Measurements from ENCODE around the gene TKT. TPM values are rescaled to one million over a fixed set of nuclear protein-coding genes. Genes with fewer than 3 reads are reported as not detected.

The TKT gene
- total RNA-seq, 4 donors from 2014 or later, result 18.5 to 41.3 (median 23.8) TPM

DNA sequence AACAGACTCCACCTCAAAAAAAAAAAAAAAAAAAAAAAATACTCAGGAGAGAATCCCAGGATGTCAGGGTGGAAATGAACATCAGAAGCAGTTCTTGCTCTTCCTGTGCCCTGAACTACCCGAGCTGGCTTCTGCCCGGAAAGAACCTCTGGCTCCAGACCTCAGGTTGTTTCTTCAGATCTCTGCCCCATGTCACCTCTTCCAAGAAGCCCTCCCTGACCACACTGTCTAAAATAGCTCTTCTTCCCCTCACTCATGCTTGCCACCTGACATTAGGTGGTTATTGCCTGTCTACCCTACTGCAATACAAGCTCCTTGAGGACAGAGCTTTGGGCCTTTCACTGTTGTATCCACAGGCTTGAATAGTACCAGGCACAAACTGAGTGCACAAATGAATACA lies 8.2 kb downstream of the TKT start:
- no peak for ATAC-seq
- no peak overlapping the region for H3K4me3 ChIP-seq
- H3K36me3 ChIP-seq, result no peaks in the 10 kb centered on the region
- peaks cover 28 to 45% of the 10 kb centered on the region in 2 donors for H3K4me1 ChIP-seq
- DNase-seq, result no peak
- no peak for TF ChIP-seq POLR2A (IDR thresholded peaks at IDR 0.05)
- no peaks in the 10 kb centered on the region for H3K27me3 ChIP-seq
- intact Hi-C loops (cut with DNase I; ENCODE audit: low total_unique reads) (no loop called here), in situ Hi-C loops (cut with MboI; ENCODE audit: low sequenced_read_pairs in 4 of 4) (no loop called here)
- H3K9me3 ChIP-seq, result no peaks in the 10 kb centered on the region
- no peak overlapping the region for H3K27ac ChIP-seq

DNA sequence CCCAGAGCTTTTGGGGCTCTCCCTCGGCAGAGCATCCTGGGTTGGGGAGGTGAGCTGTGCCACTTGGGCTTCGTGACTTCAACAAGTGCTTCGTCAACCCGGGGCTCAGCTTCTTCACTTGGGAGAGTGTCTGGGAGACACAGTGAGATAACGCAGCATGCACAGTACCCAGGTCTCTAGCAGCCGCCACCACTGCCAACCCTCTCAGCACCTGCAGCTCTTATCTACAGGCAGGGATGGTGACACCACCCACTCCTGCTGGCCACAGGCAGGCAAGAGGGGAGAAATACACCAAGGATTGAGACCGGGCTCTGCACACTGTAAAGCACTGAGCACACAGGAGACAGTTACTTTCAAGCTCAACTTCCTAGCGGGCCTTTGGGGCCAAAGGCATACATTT lies 11.6 kb downstream of the TKT start:
- H3K9me3 ChIP-seq, result no peaks in the 10 kb centered on the region
- ATAC-seq (no peak), DNase-seq (no peak)
- intact Hi-C loops (cut with DNase I; ENCODE audit: low total_unique reads), result no loop called here
- H3K36me3 ChIP-seq, result peaks cover 0 to 16% of the 10 kb centered on the region in 2 donors
- H3K27ac ChIP-seq, result no peak overlapping the region
- H3K4me3 ChIP-seq, result no peak overlapping the region
- in situ Hi-C loops (cut with MboI; ENCODE audit: low sequenced_read_pairs in 4 of 4), result no loop called here
- TF ChIP-seq POLR2A (IDR thresholded peaks at IDR 0.05), result no peak
- no peaks in the 10 kb centered on the region for H3K27me3 ChIP-seq
- H3K4me1 ChIP-seq, result peaks cover 36 to 45% of the 10 kb centered on the region in 2 donors

DNA sequence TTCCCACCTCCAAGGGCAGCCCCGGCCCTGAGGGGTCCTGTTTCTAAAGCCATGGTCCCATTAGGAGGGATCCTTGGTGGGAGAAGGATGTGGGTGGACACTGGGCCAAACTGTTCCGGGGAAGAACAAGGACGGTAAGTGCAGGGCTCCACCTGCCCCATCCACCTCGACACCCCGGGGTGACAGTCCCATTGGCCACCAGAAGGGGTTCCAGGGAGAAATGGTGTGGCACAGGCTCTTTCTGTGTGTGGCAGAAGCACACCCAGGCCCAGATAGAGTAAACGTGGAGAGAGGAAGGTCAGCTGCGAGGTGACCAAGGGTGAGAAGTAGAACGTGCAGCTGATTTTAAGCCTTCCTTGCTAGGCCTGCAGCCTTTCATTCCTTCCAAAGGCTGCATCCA lies 12.0 kb downstream of the TKT start:
- Histone ChIP-seq H3K27ac (no peak overlapping the region), H3K9me3 (no peaks in the 10 kb centered on the region), H3K4me1 (peaks cover 36 to 43% of the 10 kb centered on the region in 2 donors), H3K36me3 (peaks cover 0 to 21% of the 10 kb centered on the region in 2 donors), H3K27me3 (no peaks in the 10 kb centered on the region), H3K4me3 (no peak overlapping the region)
- TF ChIP-seq, protein P1, sequence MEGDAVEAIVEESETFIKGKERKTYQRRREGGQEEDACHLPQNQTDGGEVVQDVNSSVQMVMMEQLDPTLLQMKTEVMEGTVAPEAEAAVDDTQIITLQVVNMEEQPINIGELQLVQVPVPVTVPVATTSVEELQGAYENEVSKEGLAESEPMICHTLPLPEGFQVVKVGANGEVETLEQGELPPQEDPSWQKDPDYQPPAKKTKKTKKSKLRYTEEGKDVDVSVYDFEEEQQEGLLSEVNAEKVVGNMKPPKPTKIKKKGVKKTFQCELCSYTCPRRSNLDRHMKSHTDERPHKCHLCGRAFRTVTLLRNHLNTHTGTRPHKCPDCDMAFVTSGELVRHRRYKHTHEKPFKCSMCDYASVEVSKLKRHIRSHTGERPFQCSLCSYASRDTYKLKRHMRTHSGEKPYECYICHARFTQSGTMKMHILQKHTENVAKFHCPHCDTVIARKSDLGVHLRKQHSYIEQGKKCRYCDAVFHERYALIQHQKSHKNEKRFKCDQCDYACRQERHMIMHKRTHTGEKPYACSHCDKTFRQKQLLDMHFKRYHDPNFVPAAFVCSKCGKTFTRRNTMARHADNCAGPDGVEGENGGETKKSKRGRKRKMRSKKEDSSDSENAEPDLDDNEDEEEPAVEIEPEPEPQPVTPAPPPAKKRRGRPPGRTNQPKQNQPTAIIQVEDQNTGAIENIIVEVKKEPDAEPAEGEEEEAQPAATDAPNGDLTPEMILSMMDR (IDR thresholded peaks at IDR 0.05 in 4 of 5, conservative IDR thresholded peaks at IDR 0.05 in 1 of 5), result no peak
- no peak for TF ChIP-seq POLR2A (IDR thresholded peaks at IDR 0.05)
- intact Hi-C loops (cut with DNase I; ENCODE audit: low total_unique reads) (no loop called here), in situ Hi-C loops (cut with MboI; ENCODE audit: low sequenced_read_pairs in 4 of 4) (no loop called here)
- ATAC-seq, result no peak
- DNase-seq, result no peak

DNA sequence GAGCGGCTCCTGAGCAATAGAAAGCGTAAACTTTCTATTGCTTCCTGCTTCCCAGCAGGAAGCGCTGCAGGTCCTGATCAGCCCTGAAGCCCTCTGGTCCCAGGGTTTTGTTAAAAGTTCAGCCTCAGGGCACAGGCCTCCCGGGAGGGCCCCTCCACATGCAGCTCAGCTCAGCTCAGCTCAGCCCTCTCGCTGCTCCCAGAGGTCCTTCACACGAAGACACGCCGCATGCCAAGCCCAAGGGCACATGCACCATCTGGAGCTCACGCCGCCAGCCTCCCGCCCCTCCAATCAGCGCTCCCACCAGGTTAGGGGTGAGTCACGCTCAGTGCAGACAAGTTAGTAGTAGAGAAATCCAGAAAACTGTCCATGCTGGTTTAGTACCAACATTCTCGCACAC lies 12.7 kb downstream of the TKT start:
- Histone ChIP-seq H3K4me1 (peaks cover 36 to 39% of the 10 kb centered on the region in 2 donors), H3K9me3 (no peaks in the 10 kb centered on the region), H3K36me3 (peaks cover 0 to 27% of the 10 kb centered on the region in 2 donors), H3K4me3 (no peak overlapping the region), H3K27ac (peak overlapping the region in 2 of 4 donors; percentile 75 to 81), H3K27me3 (no peaks in the 10 kb centered on the region)
- no peak for DNase-seq
- in situ Hi-C loops (cut with MboI; ENCODE audit: low sequenced_read_pairs in 4 of 4) (no loop called here), intact Hi-C loops (cut with DNase I; ENCODE audit: low total_unique reads) (no loop called here)
- no peak for ATAC-seq
- TF ChIP-seq, protein P1 (IDR thresholded peaks at IDR 0.05 in 4 of 5, conservative IDR thresholded peaks at IDR 0.05 in 1 of 5), result no peak
- TF ChIP-seq POLR2A (IDR thresholded peaks at IDR 0.05), result no peak

DNA sequence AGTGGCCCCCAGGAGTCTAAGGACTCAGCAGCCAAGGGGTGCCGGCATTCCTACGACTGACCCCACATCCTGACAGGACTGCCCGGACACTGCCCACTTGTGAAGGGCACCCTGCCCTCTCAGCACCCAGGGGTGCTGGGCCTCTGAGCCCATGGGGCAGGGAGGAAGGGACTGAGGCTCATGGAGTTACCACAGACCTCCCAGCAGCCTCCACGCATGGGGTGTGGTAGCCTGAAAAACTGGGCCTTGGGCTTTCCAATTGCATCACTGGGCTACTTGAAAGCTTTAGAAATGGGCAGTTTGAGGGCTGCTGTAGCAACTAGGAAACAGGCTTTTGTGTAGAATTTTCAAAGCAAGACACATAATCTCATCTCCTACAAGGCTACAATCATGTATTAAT lies 13.2 kb downstream of the TKT start:
- H3K4me1 ChIP-seq, result peaks cover 36 to 39% of the 10 kb centered on the region in 2 donors
- ATAC-seq, result no peak
- in situ Hi-C loops (cut with MboI; ENCODE audit: low sequenced_read_pairs in 4 of 4), result no loop called here

More for the DNA sequence above, 13.2 kb downstream of the TKT start:
- H3K4me3 ChIP-seq, result no peak overlapping the region
- H3K27me3 ChIP-seq, result no peaks in the 10 kb centered on the region
- peak overlapping the region; percentile 66 to 81 (median 72) for H3K27ac ChIP-seq
- no peaks in the 10 kb centered on the region for H3K9me3 ChIP-seq
- intact Hi-C loops (cut with DNase I; ENCODE audit: low total_unique reads), result no loop called here
- H3K36me3 ChIP-seq, result peaks cover 0 to 32% of the 10 kb centered on the region in 2 donors
- TF ChIP-seq POLR2A (IDR thresholded peaks at IDR 0.05), result no peak
- TF ChIP-seq, protein P1 (IDR thresholded peaks at IDR 0.05 in 4 of 5, conservative IDR thresholded peaks at IDR 0.05 in 1 of 5), result no peak
- no peak for DNase-seq
